ENCODE results near the gene BHMT. TPM values are rescaled to one million over a fixed set of nuclear protein-coding genes. Genes with fewer than 3 reads are reported as not detected.

The BHMT gene, protein sequence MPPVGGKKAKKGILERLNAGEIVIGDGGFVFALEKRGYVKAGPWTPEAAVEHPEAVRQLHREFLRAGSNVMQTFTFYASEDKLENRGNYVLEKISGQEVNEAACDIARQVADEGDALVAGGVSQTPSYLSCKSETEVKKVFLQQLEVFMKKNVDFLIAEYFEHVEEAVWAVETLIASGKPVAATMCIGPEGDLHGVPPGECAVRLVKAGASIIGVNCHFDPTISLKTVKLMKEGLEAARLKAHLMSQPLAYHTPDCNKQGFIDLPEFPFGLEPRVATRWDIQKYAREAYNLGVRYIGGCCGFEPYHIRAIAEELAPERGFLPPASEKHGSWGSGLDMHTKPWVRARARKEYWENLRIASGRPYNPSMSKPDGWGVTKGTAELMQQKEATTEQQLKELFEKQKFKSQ
- total RNA-seq, result 0.24 TPM in 1 of 2 replicates, not detected in the other

DNA sequence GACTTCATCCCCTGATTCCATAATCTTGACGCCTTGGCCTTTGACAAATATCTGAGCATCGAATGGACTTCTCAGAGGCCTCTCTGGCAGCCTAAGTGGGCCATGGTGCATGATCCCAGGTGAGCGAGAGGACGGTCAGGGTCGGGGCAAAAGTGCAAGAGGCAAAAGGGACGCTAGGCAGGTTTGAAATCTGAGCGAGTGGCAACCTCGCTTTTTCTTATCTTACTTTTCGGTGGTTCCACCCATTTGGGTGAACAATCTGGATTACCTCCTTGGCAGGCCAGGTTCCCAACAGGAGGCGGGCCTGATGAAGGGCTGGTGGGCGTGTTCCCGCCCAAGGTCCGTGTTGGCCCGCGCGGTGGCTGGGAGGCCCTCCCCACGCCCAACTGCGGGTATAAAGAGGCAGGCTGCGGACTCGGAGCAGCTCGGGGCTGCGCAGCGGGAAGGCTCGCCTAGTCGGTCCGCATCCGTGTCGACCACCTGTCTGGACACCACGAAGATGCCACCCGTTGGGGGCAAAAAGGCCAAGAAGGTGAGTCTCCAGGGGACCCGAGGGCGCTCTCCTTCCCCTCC, at the start of gene BHMT:
TSS of gene BHMT (plus strand) at position 423 of the 573 bp plus-strand sequence. CDS start at position 500, 77 bp downstream.

DNA sequence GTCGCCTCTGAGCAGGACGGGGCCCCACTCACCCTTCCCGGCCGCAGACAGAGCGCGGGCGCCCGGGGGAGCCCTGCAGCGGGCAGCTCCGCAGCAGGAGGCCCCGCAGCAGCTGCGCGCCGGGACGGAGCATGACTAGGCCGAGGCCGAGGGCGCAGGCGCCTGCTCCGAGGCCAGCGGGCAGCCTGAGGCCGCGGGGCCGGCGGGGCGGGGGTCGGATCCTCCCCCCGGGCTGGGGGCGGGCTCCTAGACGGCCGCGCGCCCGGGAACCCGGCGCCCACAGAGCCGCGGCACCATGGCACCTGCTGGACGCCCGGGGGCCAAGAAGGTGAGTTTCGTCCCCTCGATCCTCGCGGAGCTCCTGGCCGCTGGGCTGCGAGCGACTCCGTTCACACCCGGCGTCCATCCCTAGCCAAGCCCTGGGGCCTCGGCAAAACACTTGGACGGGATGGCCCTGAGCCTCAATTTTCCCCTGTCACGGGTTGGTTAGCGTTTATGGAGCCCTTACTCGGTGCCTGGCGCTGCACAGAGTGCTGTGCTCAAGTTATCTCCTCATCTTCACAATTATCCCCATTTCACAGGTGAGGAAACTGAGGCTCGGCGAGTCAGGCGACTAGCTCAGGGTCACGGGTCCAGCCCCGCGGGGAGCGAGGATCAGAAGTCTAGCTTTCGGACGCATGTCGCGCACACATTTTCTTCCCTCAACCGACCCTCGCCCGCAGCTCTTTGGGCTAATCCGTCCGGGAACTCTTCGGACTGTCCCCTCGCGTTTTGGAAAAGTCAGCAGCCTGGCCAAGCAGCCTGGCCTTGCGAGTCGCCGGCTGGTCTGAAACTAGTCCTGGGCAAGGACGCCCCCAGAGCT, 41.9 kb upstream of the BHMT start, which contains the start of the genes BHMT2 and DMGDH:
TSS of gene BHMT2 (plus strand) at position 280 of the 862 bp plus-strand sequence. CDS start at position 296, 16 bp downstream.
TSS of gene DMGDH (minus strand) at position 187 of the 862 bp plus-strand sequence. CDS start at position 133, 54 bp downstream.

Other genes starting within 250 kb of the BHMT start
- gene ARSB, start 126.5 kb upstream of the BHMT start, total RNA-seq, result 1.7 and 5.3 TPM in 2 replicates
- 2.7 and 9.2 TPM in 2 replicates for gene DMGDH, start 42.1 kb upstream of the BHMT start, total RNA-seq
- 3.9 TPM in 1 of 2 replicates, not detected in the other for gene BHMT2, start 42.0 kb upstream of the BHMT start, total RNA-seq
- 10.6 and 16.6 TPM in 2 replicates for gene JMY, start 124.3 kb downstream of the BHMT start, total RNA-seq

Measured in tracheal epithelial cell (primary cell).